NOMO-1 treated with DMSO at 0.1 percent for 48 hours (cell line): ENCODE measurements around the gene FNDC3B.

ENCODE experiments used
- DNase-seq: peaks from one replicate; lab custom pipeline; 2025; ENCODE audit not compliant: unreplicated experiment; lab: John Stamatoyannopoulos, UW

Gene FNDC3B

DNA sequence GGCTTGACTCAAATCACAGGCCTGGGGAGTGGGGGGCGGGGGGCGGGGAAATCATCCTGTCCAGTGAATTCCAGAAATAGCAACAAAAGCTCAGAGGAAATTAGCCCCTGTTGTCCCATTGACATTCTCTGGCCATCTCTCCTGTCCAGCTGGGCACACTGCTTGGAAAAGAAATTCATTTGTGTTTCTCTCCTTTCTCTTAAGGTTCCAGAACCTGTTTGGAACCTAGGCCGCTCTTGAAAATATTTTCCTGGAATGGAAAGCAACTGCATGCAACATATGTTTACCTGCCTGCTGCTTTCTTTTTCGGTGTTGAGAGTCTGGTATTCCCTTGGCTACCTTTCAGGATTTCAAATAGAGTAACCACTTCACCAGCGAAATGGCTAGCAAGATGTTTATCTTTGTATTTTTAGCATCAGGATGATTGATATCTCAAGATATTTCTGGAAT is 239.8 kb downstream of the FNDC3B start:
- no peak for DNase-seq

DNA sequence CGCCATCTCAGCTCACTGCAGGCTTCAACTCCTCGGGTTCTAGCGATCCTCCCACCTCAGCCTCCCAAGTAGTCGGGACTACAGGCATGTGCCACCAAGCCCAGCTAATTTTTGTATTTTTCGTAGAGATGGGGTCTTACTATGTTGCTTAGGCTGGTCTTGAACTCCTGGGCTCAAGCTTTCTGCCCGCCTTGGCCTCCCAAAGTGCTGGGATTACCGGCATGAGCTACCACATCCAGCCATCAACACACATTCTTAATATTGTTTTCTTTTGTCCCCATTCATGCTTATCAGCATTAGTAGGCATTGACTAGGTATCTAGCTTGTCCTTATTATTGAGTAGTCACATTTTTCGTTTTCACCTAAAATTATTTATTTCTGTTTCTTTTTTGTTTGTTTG is 240.6 kb downstream of the FNDC3B start:
- DNase-seq, result no peak

DNA sequence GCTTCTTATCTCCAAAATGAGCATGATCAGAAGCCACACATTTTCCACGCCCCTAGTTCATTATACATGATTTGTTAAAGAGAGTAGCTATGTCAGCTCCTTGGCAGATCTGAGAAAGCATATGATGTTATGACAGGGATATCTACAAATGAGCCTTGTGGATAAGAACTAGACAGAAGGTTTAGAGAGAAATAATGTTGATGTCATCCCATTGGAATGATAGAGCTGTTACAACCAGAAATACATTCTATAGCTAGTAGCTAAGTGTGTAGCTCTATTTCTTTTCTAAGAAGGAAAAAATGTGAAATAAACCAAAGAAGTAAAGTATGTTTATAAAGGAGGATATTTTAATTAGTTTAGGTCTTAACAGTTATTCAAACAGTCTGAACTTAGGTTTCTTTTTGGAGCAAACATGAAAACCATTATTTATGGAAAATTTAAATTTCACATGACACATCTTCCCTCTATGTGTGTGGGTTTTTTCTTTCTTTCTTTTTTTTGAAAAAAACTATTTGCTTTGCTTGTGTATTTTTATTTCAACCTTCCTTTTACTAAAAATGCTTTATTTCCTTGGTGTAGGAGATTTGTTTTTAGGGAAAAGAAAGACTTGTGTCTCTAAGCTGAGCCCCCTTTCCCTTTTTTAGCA is 241.2 kb downstream of the FNDC3B start:
- no peak for DNase-seq

DNA sequence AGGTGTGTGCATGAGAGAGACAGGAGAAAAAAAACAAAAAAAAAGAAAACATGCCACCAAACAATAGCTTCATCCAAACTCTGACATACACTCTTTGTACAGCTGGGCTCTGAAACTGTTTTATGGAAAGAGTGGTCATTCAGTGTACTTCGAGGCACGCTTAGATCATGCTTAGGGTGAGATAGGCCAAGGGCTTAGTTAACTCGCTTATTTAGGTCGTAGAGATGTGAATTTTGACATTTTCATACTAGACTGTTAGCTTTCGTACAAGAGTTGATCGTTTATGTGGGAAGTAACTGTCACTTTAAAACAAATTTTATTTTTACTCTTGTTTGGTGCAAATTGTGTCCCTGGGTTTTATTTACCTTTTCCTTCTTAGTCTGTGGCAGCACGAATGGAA is 242.5 kb downstream of the FNDC3B start:
- no peak for DNase-seq

DNA sequence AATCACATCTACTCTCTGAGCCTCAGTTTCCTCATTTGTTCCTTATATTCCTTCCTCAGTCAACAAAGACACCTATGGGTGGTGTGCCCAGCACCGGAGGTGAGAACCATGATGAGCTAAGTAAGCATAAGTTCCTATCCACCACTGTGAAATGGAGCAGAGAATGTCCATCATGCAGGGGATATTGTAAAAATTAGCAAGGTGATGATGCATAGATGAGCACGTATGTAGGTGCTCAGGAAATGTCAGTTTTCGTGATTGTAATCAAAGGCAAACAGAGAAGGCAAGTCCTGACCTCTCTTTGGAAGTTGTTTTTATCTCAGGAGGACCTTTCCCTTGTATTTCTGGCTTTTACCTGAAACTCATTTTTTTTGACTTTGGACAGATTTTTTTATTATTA is 243.5 kb downstream of the FNDC3B start:
- DNase-seq, result no peak

DNA sequence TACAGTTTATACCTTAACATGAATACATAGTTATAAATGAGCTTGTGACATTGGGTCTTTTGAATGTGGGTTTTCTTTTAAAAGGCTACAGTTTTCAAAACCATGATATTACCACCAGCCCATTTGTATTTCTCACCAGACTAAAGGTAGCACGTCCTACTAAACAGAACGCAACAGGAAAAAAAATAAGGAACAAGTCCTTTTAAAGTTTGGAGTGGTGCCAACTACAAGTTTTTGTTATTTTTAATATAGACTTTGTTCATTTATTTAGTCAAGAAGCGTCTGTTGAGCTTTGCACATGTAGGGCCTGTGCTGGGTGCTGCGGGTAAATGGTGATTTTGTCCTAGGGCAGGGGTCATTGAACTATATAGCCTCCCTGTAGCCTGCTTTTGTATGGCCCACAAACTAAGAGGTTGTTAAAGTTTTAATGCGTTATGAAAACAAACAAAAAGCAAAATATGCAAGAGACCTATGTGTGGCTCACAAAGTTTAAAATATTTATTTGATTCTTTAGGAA is 244.5 kb downstream of the FNDC3B start:
- DNase-seq, result no peak

DNA sequence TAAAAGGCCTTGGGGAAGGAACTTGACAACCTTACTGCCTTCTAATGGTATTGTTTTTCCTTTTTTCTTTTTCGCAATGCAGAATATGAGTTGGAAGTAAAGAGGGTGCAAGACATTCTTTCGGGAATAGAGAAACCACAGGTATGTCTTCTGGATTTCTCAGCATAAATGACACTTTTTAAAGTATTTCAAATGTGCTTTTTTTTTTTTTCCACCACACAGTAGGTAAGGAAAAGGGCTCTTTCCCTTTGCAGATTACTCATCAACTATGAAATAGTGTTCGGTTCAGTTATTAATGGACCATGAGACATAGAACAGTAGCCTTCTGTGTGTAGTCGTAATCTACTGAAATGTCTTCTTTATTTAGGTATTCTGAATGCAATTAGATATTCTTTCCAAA is 246.5 kb downstream of the FNDC3B start:
- no peak for DNase-seq

DNA sequence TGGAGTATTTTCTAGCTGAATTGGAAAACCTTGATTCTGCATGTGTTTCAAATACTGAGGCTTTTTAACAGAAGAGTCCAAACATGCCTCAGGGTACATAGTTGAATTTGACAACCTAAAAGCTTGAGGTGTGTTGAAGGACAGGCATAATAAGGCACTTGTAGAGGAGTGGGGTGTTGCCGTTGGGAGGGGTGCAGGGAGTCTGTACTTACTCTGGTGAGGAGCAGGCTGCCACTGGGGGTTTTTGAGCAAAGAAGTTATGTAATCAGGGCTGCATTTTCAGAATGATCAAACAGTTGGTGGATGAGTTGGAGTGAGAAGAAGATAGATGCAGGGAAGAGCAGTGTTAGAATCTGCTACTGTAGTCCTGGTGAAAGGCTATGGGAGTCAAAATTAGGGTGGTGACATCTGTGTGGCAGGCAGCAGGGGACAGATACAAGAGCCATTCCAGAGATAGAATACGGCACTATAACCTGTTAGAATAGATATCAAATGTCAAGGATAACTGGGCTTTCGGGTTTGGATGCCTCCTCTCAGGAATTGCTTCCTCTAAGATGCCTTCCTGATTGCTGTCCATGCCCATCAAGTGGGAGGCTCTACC is 247.3 kb downstream of the FNDC3B start:
- DNase-seq, result no peak

DNA sequence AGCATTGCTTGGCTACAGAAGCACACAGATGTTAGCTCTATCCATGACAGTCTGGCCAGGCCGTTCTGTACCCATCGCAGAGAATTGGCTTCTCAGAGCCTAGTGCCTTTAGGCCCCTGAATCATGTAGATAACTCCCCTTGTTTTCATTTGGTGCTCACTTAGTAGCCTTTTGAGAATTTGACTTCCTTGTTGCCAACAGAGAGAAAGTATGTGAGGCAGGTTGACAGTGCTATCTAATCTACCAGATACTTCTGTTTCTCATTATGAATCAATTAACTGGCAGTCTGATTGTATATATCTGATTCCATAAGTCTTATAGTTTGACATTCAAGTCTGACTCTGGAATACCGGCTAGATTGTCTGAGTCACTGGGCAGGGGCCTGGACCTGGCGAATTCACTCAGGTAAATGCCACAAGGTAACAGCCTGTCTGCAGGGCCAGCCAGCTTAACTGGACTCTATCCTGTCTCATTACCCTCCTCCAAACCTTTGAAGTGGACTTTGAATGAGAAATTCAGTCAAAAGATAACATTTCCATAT is 248.6 kb downstream of the FNDC3B start:
- no peak for DNase-seq

DNA sequence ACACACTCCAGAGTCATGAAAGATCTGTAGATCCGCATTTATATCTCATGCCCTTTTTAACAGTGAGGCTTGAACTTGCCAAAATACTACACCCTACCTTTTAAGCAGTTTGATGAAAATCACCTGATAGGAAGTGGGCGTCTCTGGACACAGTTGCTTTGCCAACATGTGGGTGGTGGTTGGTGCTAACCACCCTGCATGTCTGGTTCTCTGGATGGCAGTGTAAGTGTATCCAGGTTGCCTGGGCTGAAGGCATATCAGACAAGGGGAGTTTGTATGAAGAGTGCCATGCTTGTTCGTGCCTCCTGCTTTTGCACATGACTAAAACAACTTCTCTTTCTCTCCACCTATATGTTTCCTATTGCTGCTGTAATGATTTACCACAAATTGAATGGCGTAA is 249.3 kb downstream of the FNDC3B start:
- no peak for DNase-seq

DNA sequence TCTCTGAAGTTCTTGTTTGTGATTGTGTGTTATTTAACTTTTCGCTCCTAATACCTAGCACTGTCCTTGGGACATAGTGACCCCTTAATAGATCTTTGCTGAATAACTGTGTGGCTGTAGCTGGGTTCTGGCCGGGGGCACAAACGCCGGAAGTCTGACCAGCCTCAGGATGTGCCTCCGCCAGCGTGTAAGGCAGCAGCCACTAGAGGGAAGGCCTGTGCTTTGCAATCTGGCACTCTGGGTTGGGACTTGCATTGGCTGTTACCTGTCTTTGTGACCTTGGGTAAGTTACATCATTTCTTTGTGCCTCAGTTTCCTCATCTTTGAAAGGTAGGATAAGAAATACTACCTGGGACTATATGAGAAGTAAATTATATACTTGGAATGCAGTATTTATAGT is 250.2 kb downstream of the FNDC3B start:
- DNase-seq, result no peak

DNA sequence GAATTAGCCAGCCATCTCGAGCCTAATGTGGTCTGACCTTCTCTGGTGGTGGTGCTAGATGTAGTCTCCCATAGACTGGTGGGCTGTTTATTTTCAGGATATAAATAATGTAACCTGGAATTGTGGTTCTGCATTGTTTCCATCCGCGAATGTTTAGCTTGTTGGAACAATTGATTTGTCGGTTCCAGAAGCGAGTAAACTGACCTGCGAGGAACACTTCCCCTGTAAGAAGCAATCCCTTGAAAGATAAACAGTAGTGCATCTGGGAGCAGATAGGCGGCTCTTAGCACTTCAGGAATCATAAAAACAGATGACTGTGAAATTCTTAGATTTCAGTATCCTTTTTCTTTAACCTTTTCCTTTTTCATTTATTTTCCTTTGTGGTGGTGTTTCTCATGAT is 251.1 kb downstream of the FNDC3B start:
- DNase-seq, result no peak

DNA sequence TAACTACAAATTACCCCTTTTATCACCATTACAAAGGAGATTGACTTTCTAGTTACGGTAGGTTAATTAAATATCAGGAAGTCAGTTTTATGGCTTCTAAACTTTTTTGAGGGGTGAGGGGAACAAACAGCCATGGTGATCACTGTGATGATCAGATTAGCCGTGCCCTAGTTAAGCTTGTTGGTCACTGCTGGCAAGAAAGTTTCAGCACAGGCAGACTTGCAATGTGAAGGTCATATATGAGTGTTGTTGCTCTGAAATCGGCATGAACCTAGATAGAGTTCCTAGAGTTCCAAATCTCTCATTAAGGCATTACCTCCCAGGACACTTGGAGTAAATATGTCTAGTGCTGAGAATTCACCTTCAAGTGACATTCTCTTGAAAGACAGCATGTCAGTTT is 252.3 kb downstream of the FNDC3B start:
- DNase-seq, result no peak

DNA sequence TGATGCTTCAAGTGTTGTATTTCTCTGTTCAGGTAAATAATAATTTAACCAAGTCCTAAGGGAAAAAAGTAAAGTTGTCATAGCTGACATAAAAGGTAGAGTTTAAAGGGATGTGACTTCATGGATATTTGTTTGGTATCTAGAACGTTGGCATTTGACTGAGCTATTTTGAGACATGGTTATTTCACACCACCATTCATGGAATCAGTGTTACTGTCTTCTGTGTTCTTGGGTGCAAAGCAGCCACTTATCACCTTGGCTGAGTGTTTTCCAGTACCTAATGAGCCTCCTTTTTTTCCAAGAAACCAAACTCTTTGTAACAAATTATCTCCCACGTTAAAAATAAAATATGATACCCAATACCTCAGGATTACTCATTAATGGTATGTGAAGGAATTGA is 253.0 kb downstream of the FNDC3B start:
- DNase-seq, result no peak

DNA sequence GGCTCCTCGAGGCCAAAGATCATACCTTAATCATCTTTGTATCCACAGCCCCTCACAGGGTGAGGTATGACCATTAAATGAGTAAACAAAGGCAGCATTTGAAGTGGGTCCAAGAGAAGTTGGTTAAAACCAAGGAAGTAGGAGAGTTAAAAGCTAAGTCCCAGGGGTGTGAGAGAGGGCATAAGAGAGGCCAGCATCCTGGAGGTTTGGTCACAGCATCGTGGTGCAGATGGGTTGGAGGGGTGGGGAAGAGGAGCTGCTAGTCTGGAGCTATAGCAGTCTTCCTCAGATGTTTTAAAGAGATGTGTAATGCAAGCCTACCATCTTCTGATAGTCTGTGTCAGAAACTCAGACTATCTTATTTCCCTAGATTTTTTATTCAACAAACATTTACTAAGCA is 253.7 kb downstream of the FNDC3B start:
- no peak for DNase-seq

DNA sequence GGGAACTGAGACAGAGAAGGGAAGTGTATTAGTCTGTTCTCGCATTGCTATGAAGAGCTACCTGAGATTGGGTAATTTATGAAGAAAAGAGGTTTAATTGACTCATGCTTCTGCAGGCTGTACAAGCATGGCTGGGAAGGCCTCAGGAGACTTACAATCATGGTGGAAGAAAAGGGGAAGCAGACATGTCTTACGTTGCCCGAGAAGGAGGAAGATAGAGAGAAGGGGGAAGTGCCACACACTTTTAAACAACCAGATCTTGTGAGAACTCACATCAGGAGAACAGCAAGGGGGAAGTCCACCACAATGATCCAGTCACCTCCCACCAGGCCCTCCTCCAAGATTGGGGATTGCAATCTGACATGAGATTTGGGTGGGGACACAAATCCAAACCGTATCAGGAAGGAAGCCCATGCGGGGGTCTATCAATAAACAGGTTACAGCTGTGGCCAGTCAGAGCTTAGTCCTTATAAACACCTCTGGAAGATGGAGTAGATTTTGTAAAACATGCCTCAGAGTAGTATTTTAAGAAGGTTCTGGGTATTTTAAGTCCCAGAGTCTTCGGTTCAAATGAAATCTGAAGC is 254.9 kb downstream of the FNDC3B start:
- DNase-seq, result peak; percentile 82

DNA sequence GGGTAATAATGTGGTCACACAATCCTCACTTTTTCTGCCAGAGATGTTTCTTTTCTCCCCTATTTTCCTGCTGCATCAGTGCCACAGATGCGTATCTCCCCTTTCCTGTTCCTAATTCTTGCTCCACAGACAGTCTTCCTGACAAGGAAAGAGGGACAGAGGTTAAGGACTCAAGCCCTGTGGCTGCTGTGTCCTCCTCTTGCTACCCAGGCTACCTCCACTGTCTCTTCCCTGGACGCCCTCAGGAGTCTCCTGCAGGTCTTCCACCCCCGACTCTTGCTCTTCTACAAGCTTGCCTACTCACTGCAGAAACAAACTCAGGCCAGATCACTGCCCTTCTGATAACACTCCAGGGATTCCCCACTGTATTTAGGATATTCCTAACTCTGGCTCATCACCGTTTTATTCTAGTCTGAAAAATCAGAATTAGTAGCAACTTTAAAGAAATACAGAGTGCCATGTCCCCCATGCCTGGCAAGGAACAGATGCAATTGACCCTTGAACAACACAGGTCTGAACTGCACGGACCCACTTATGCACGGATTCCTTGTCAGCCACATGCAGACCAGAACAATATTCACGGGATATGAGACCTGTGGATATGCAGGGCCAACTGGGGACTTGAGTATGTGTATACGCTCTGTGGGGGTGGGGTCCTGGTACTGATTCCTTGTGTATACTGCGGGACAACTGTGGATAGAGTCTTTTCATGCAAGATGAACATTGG is 257.0 kb downstream of the FNDC3B start:
- DNase-seq, result no peak

DNA sequence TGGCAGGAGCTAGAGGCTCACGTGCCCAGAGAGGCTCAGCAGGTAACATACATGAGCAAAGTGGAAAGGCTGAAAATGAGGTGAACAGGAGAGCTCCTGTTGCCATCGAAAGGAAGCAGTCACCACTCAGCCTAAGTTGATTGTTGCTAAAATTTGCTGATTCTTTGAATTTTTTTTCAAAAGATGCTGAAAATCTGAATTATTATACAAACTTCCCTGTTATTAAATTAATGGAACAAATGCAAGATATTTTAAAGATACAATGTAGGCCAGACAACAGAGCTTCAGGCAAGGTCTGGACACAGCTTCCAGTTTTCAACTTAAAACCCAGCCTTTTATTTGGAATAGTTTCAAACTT is 257.6 kb downstream of the FNDC3B start:
- no peak for DNase-seq

DNA sequence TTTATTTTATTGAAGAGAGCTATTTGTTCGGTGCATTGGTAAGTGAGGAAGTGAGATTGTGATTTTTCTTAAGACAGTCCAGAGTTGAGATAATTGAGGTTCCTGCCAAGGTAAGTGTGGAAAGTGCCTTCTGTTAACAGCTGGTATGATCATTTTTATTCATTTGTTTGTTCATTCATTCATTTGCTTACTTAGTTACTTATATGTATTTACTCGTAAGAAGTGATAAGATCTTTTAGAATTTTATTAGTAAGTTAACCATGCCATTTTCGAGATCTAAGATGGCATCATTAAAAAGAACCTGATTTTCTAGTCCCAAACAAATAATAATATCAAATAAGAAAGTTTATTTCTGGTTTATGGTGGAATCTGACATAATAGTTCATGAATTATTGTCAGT is 258.9 kb downstream of the FNDC3B start:
- DNase-seq, result no peak

DNA sequence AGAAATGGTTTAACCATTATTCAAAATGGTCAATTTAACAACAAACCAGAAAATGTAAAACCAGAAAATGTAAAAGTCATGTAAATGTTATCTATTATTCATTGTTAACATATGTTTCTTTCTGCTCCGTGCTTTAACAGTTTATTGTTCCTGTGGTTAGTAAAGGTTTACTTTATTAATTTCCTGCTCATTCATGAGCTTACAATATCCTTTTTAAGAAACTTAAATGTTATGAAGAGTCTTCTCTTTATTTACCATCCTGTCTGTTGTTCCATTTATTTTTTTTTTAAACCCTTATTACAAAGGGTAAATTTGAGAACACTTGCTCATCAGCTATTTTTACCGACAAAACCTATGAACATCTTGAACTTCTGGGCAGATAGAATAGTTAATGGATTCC is 260.8 kb downstream of the FNDC3B start:
- DNase-seq, result no peak

DNA sequence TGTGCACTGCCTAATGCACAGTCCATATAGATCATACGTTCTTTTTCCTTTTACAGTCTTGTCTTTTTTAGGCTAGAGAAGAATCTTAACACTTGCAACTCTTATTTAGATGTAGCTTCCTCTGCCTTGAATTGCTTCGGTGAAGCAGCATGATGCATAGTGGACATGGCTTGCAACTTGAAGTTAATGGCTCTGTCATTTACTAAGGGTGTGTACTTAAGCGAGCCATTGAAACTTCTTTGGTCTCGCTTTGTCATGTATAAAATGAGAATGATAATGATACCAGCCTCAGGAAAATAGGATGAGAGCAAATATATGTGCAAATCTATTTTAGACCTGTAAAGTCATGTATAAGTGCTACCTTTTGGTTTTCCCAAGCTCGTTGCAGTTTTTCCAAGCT is 261.5 kb downstream of the FNDC3B start:
- no peak for DNase-seq

DNA sequence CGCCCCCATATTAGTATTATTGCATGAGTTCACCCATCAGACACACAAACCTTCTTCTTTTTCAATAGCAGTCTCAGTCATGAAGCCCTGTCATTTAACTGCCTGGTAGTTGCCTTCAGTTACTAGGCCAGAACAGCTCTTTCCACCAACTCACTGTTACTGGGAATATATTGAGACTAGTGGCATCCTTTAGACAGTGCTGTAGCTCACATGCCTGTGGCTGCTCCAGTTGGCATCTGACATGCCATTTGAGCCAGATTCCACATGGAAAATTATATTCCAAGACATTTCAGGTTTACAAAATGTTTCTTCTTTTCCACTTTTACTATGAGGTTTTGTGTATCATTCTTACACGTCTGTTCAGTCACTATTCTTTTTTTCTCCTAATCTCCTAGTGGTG is 262.8 kb downstream of the FNDC3B start:
- DNase-seq, result no peak
